Measurements from ENCODE around the gene PPARGC1A. TPM values are rescaled to one million over a fixed set of nuclear protein-coding genes. Genes with fewer than 3 reads are reported as not detected.

The PPARGC1A gene
- 77.5 TPM for total RNA-seq
- long read RNA-seq, full-length matches to known transcripts = 10 of 20 reads
- long read RNA-seq, partial matches to known transcripts = 2 of 20 reads
- long read RNA-seq, other reads (novel, unspliced or antisense) = 8 of 20 reads

- ATAC-seq (peak; percentile 92), DNase-seq (ENCODE audit: missing footprints) (peak; percentile 55)
- intact Hi-C loops (cut with DNase I) = loop anchor here (1.0 to 5.0 kb wide), 3 partner anchors 41 to 515 kb away; no protein-coding TSS in a partner anchor
Observed at GRCh38 chr4:23889814-23890341, at the start of gene PPARGC1A. Gene PPARGC1A, minus strand, starts transcription at chr4:23890047. Its CDS starts 90 bp downstream, at chr4:23889957.

- DNase-seq (ENCODE audit: missing footprints) (no peak), ATAC-seq (no peak)
- intact Hi-C loops (cut with DNase I) = loop anchor here (5.0 to 10.0 kb wide), 2 partner anchors 94 to 484 kb away; no protein-coding TSS in a partner anchor
Observed at GRCh38 chr4:23938796-23939195, 48.9 kb upstream of the PPARGC1A start.

- intact Hi-C loops (cut with DNase I) = loop anchor here (5.0 to 10.0 kb wide), 2 partner anchors 95 to 482 kb away; no protein-coding TSS in a partner anchor
- no peak for DNase-seq (ENCODE audit: missing footprints)
- ATAC-seq = no peak
Observed at GRCh38 chr4:23937173-23937572, 47.3 kb upstream of the PPARGC1A start.

GRCh38 chr4:23934915-23935314 is 45.1 kb upstream of the PPARGC1A start:
- ATAC-seq (peak; percentile 74), DNase-seq (ENCODE audit: missing footprints) (peak; percentile 61)
- intact Hi-C loops (cut with DNase I) = loop anchor here (5.0 to 10.0 kb wide), 4 partner anchors 97 to 482 kb away; no protein-coding TSS in a partner anchor

- no peak for DNase-seq (ENCODE audit: missing footprints)
- no peak for ATAC-seq
- intact Hi-C loops (cut with DNase I) = loop anchor here (5.0 to 10.0 kb wide), 3 partner anchors 117 to 483 kb away; no protein-coding TSS in a partner anchor
Observed at GRCh38 chr4:23934223-23934622, 44.4 kb upstream of the PPARGC1A start.

- no peak for ATAC-seq
- intact Hi-C loops (cut with DNase I) = loop anchor here (5.0 to 10.0 kb wide), 3 partner anchors 116 to 484 kb away; no protein-coding TSS in a partner anchor
- no peak for DNase-seq (ENCODE audit: missing footprints)
Observed at GRCh38 chr4:23932901-23933308, 43.1 kb upstream of the PPARGC1A start.

GRCh38 chr4:23932186-23932585 is 42.3 kb upstream of the PPARGC1A start:
- intact Hi-C loops (cut with DNase I) = loop anchor here (5.0 to 10.0 kb wide), 3 partner anchors 115 to 485 kb away; no protein-coding TSS in a partner anchor
- no peak for ATAC-seq

GRCh38 chr4:23931489-23931830 is 41.6 kb upstream of the PPARGC1A start:
- intact Hi-C loops (cut with DNase I) = loop anchor here (1.0 to 10.0 kb wide), 6 partner anchors 42 to 563 kb away; no protein-coding TSS in a partner anchor
- ATAC-seq (peak; percentile 35), DNase-seq (ENCODE audit: missing footprints) (no peak)

More at GRCh38 chr4:23932186-23932585, 42.3 kb upstream of the PPARGC1A start:
- no peak for DNase-seq (ENCODE audit: missing footprints)

GRCh38 chr4:23930750-23931488 is 41.1 kb upstream of the PPARGC1A start:
- DNase-seq (ENCODE audit: missing footprints) (peak; percentile 86), ATAC-seq (peak; percentile 90)
- intact Hi-C loops (cut with DNase I) = loop anchor here (1.0 to 10.0 kb wide), 6 partner anchors 42 to 562 kb away; no protein-coding TSS in a partner anchor

GRCh38 chr4:23929248-23929647 is 39.4 kb upstream of the PPARGC1A start:
- no peak for DNase-seq (ENCODE audit: missing footprints)
- no peak for ATAC-seq
- intact Hi-C loops (cut with DNase I) = no loop called here

GRCh38 chr4:23924556-23924955 is 34.7 kb upstream of the PPARGC1A start:
- ATAC-seq = no peak
- no peak for DNase-seq (ENCODE audit: missing footprints)
- intact Hi-C loops (cut with DNase I) = no loop called here

- intact Hi-C loops (cut with DNase I) = no loop called here
- no peak for DNase-seq (ENCODE audit: missing footprints)
- ATAC-seq = no peak
Observed at GRCh38 chr4:23923840-23924239, 34.0 kb upstream of the PPARGC1A start.

GRCh38 chr4:23923141-23923540 is 33.3 kb upstream of the PPARGC1A start:
- intact Hi-C loops (cut with DNase I) = no loop called here
- ATAC-seq = no peak

GRCh38 chr4:23922541-23923111 is 32.8 kb upstream of the PPARGC1A start:
- ATAC-seq (no peak), DNase-seq (ENCODE audit: missing footprints) (no peak)
- intact Hi-C loops (cut with DNase I) = no loop called here

More at GRCh38 chr4:23923141-23923540, 33.3 kb upstream of the PPARGC1A start:
- no peak for DNase-seq (ENCODE audit: missing footprints)

- no peak for DNase-seq (ENCODE audit: missing footprints)
- ATAC-seq = no peak
- intact Hi-C loops (cut with DNase I) = no loop called here
Observed at GRCh38 chr4:23922013-23922412, 32.2 kb upstream of the PPARGC1A start.

- no peak for DNase-seq (ENCODE audit: missing footprints)
- intact Hi-C loops (cut with DNase I) = no loop called here
- no peak for ATAC-seq
Observed at GRCh38 chr4:23921447-23921845, 31.6 kb upstream of the PPARGC1A start.

- intact Hi-C loops (cut with DNase I) = no loop called here
- ATAC-seq (no peak), DNase-seq (ENCODE audit: missing footprints) (no peak)
Observed at GRCh38 chr4:23920716-23921446, 31.0 kb upstream of the PPARGC1A start.

- ATAC-seq = no peak
- intact Hi-C loops (cut with DNase I) = no loop called here
Observed at GRCh38 chr4:23920296-23920695, 30.4 kb upstream of the PPARGC1A start.

GRCh38 chr4:23916282-23916681 is 26.4 kb upstream of the PPARGC1A start:
- DNase-seq (ENCODE audit: missing footprints) = no peak
- intact Hi-C loops (cut with DNase I) = no loop called here
- ATAC-seq = no peak

More at GRCh38 chr4:23920296-23920695, 30.4 kb upstream of the PPARGC1A start:
- DNase-seq (ENCODE audit: missing footprints) = no peak

All from Right ventricle myocardium inferior (tissue), 1 donor.